ENCODE data around the gene ATRN.

Gene ATRN

DNA sequence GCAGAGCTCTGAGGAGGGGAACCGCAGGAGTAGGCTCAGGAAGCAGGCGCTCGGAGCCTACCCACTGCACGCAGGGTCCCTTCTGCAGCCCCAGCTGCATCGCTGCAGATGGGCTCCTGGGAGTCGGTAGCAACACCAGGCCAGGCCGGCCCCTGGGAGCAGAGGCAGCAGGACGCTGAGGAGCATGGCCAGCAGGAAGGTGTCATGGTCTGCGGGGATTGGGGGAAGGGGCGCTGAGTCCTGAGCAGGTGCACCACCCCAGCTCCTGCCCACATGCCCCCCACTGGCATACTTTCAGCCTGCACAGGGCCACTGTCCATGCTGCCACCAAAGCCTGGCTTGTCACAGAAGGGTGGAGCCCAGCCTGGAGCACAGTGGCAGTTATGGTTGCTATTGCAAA is 200.1 kb downstream of the ATRN start:
- no peak overlapping the region for H3K4me3 ChIP-seq (ENCODE audit: low read depth, low read length)
- TF ChIP-seq, protein P1, sequence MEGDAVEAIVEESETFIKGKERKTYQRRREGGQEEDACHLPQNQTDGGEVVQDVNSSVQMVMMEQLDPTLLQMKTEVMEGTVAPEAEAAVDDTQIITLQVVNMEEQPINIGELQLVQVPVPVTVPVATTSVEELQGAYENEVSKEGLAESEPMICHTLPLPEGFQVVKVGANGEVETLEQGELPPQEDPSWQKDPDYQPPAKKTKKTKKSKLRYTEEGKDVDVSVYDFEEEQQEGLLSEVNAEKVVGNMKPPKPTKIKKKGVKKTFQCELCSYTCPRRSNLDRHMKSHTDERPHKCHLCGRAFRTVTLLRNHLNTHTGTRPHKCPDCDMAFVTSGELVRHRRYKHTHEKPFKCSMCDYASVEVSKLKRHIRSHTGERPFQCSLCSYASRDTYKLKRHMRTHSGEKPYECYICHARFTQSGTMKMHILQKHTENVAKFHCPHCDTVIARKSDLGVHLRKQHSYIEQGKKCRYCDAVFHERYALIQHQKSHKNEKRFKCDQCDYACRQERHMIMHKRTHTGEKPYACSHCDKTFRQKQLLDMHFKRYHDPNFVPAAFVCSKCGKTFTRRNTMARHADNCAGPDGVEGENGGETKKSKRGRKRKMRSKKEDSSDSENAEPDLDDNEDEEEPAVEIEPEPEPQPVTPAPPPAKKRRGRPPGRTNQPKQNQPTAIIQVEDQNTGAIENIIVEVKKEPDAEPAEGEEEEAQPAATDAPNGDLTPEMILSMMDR (IDR thresholded peaks at IDR 0.05; ENCODE audit: borderline replicate concordance, insufficient read depth, low read depth, low read length) = no peak

DNA sequence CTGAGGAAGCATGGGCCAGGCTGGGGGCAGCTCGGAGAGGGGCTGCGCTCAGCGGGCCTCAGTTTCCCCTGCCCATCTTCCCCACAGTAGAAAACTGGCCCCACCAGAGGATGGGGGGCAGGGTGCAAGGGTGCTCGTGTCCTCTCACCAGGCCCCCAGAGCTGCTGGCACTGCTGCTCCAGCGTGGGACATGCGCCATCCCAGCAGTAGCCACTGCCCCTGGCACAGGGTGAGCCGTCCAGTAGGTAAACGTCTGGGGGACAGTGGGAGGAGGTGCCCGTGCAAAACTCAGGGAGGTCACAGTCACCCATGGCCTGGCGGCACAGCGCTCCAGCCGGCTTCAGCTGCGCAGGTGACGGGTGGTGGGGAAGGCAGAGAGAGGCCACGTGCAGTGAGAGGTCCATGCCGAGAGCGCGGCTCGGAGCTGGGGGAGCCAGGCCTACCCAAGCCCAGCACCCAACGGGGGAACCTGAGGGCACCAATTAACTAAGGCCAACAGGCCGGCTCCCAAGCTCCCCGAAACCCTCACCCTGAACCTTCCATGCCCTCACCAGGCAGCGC is 201.2 kb downstream of the ATRN start:
- TF ChIP-seq, protein P1 (IDR thresholded peaks at IDR 0.05; ENCODE audit: borderline replicate concordance, insufficient read depth, low read depth, low read length) = no peak
- H3K4me3 ChIP-seq (ENCODE audit: low read depth, low read length) = no peak overlapping the region

- no peak overlapping the region for H3K4me3 ChIP-seq (ENCODE audit: low read depth, low read length)
- TF ChIP-seq, protein P1 (IDR thresholded peaks at IDR 0.05; ENCODE audit: borderline replicate concordance, insufficient read depth, low read depth, low read length) = no peak
Measured at GRCh38 chr20:3672547-3673171, 201.8 kb downstream of the ATRN start.

- TF ChIP-seq, protein P1 (IDR thresholded peaks at IDR 0.05; ENCODE audit: borderline replicate concordance, insufficient read depth, low read depth, low read length) = no peak
- H3K4me3 ChIP-seq (ENCODE audit: low read depth, low read length) = no peak overlapping the region
Measured at GRCh38 chr20:3673221-3674070, 202.6 kb downstream of the ATRN start.

DNA sequence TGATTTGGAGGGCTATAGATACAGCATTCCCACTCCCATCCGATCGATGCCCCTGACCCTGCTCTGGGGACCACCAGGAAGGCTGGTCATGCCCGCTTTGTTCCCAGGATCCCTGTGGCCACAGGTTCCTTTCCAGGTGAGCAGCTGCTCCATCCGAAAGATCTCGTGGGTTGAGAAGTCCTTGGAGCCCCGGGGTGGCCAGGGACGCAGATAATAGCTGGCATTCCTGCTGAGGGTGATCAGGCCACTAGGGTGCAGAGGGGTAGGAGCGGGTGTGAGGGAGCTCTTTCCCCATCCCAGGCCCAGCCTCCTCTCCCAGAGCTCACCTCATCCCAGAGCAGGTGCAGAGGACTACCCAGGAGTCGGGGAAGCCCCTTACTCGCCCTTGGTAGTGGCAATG is 203.6 kb downstream of the ATRN start:
- TF ChIP-seq, protein P1 (IDR thresholded peaks at IDR 0.05; ENCODE audit: borderline replicate concordance, insufficient read depth, low read depth, low read length) = no peak
- H3K4me3 ChIP-seq (ENCODE audit: low read depth, low read length) = no peak overlapping the region

DNA sequence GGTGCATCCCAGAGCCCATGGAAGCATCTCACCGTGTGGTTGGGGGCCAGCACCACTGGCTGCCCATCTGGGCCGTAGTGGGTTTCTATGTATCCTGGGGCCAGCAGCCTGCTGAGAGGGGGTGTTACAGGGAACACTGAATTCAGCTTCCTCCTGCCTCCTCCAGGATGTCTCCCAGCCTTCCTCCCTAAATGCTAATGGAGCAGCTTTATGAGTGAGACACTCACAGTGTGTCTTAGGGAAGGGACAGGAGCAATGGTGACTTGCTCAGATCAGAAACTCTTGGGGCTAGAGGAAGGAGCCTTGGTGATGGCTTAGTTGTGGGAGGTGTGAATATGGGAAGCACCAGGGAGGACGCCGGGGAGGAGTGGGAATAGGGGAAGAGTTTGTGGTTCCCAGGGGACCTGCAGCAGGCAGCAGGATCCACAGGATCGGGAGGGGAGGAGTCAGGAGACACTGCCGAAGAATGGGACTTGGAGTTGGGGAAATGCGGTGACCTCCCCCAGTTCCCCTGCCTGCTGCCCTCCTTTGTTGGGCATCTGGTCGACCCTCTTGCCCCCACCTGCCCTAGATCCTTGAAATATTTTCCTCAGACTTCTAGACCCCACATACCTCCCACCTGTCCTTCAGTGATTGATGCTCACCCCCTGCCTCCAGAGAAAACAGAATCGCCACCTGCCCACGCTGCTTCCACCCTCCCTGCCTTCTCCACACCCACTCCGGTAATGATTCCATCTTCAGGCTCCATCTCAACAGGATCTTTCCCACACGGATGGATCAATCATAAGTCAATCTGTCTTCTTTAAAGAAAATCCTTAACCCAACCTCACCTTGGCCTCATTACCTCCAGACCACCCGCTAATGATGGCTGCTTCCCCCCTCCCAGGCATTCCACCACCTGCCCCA is 204.4 kb downstream of the ATRN start:
- TF ChIP-seq, protein P1 (IDR thresholded peaks at IDR 0.05; ENCODE audit: borderline replicate concordance, insufficient read depth, low read depth, low read length) = no peak
- no peak overlapping the region for H3K4me3 ChIP-seq (ENCODE audit: low read depth, low read length)

Data from GM12875 (cell line).